Measurements from ENCODE around the gene PTPRJ. TPM values are rescaled to one million over a fixed set of nuclear protein-coding genes. Genes with fewer than 3 reads are reported as not detected.

Gene PTPRJ
- polyA plus RNA-seq, 3 donors: 2.8 to 3.7 (median 3.4) TPM

- no peak overlapping the region for H3K27ac ChIP-seq (ENCODE audit: low read depth, low read length)
- WGBS, 3 donors: 40 to 74% (median 45%) methylated on average over 6 of the region's 6 CpGs
These were observed 48.7 kb downstream of the PTPRJ start for GRCh38 chr11:48028914-48029680.

GRCh38 chr11:48029681-48030290 is 49.4 kb downstream of the PTPRJ start:
- WGBS, 3 donors: 48 to 80% (median 61%) methylated on average over 6 of the region's 6 CpGs
- H3K27ac ChIP-seq (ENCODE audit: low read depth, low read length): no peak overlapping the region

GRCh38 chr11:48031602-48032001 is 51.2 kb downstream of the PTPRJ start:
- 71 to 92% (median 77%) methylated on average over 6 of the region's 6 CpGs for WGBS, 3 donors
- no peak overlapping the region for H3K27ac ChIP-seq (ENCODE audit: low read depth, low read length)

GRCh38 chr11:48032721-48033120 is 52.4 kb downstream of the PTPRJ start:
- 74 to 89% (median 78%) methylated on average over 6 of the region's 6 CpGs for WGBS, 3 donors
- H3K27ac ChIP-seq (ENCODE audit: low read depth, low read length): no peak overlapping the region

GRCh38 chr11:48033918-48034341 is 53.6 kb downstream of the PTPRJ start:
- H3K27ac ChIP-seq (ENCODE audit: low read depth, low read length): no peak overlapping the region
- 50 to 72% (median 51%) methylated on average over 3 of the region's 3 CpGs for WGBS, 3 donors

GRCh38 chr11:48034926-48035871 is 54.8 kb downstream of the PTPRJ start:
- WGBS, 3 donors: 49 to 81% (median 55%) methylated on average over 14 of the region's 14 CpGs

GRCh38 chr11:48036011-48036410 is 55.7 kb downstream of the PTPRJ start:
- no peak overlapping the region for H3K27ac ChIP-seq (ENCODE audit: low read depth, low read length)
- 43 to 73% (median 58%) methylated on average over 1 of the region's 1 CpG for WGBS, 3 donors

More at GRCh38 chr11:48034926-48035871, 54.8 kb downstream of the PTPRJ start:
- no peak overlapping the region for H3K27ac ChIP-seq (ENCODE audit: low read depth, low read length)

- no peak overlapping the region for H3K27ac ChIP-seq (ENCODE audit: low read depth, low read length)
- WGBS, 3 donors: 71 to 76% (median 76%) methylated on average over 4 of the region's 4 CpGs
These were observed 56.1 kb downstream of the PTPRJ start for GRCh38 chr11:48036466-48036865.

- 78 to 94% (median 85%) methylated on average over 11 of the region's 11 CpGs for WGBS, 3 donors
- no peak overlapping the region for H3K27ac ChIP-seq (ENCODE audit: low read depth, low read length)
These were observed 57.5 kb downstream of the PTPRJ start for GRCh38 chr11:48037709-48038468.

GRCh38 chr11:48040830-48041444 is 60.6 kb downstream of the PTPRJ start:
- H3K27ac ChIP-seq (ENCODE audit: low read depth, low read length): no peak overlapping the region
- WGBS, 3 donors: 91 to 95% (median 91%) methylated on average over 13 of the region's 13 CpGs

- WGBS, 3 donors: 50 to 90% (median 86%) methylated on average over 5 of the region's 5 CpGs
- no peak overlapping the region for H3K27ac ChIP-seq (ENCODE audit: low read depth, low read length)
These were observed 61.7 kb downstream of the PTPRJ start for GRCh38 chr11:48041877-48042695.

GRCh38 chr11:48043111-48043990 is 63.0 kb downstream of the PTPRJ start:
- WGBS, 3 donors: 46 to 85% (median 63%) methylated on average over 8 of the region's 8 CpGs
- no peak overlapping the region for H3K27ac ChIP-seq (ENCODE audit: low read depth, low read length)

GRCh38 chr11:48043991-48044512 is 63.7 kb downstream of the PTPRJ start:
- H3K27ac ChIP-seq (ENCODE audit: low read depth, low read length): no peak overlapping the region
- 82 to 92% (median 86%) methylated on average over 9 of the region's 9 CpGs for WGBS, 3 donors

- WGBS, 3 donors: 68 to 93% (median 73%) methylated on average over 7 of the region's 7 CpGs
- no peak overlapping the region for H3K27ac ChIP-seq (ENCODE audit: low read depth, low read length)
These were observed 64.2 kb downstream of the PTPRJ start for GRCh38 chr11:48044577-48044976.

GRCh38 chr11:48045536-48045935 is 65.2 kb downstream of the PTPRJ start:
- no peak overlapping the region for H3K27ac ChIP-seq (ENCODE audit: low read depth, low read length)
- WGBS, 3 donors: 88 to 95% (median 89%) methylated on average over 5 of the region's 5 CpGs

- 65 to 86% (median 68%) methylated on average over 8 of the region's 8 CpGs for WGBS, 3 donors
- H3K27ac ChIP-seq (ENCODE audit: low read depth, low read length): no peak overlapping the region
These were observed 67.3 kb downstream of the PTPRJ start for GRCh38 chr11:48047616-48048015.

Measured in adipose tissue (tissue), 3 donors.